BJ (cell line): ENCODE data around the gene MTTP. TPM values are rescaled to one million over a fixed set of nuclear protein-coding genes. Genes with fewer than 3 reads are reported as not detected.
"Not testable (repeated sequence)": the region's sequence is repeated elsewhere in the genome, so short reads cannot be mapped to it uniquely, and the experiment has no call there.

Experiments
- CTCF ChIA-PET: fragments of 350-600 bp; formaldehyde crosslinking; extraction: SDS; loops from one replicate; lab custom pipeline; 2021; ENCODE audit warnings: antibody characterized with exemption, inconsistent platforms; lab: Yijun Ruan, JAX
- POLR2A ChIA-PET: fragments of 300-600 bp; sonication (Branson Sonifier 250); formaldehyde crosslinking; extraction: SDS; loops from one replicate; lab custom pipeline; 2021; ENCODE audit warnings: antibody characterized with exemption; lab: Charles Lee
- DNase-seq: peaks from one replicate; pipeline ENCODE4 v3.0.0-alpha.2; 2011; ENCODE audit warnings: low read depth
- H3K27me3 ChIP-seq: 2 replicates; pipeline ENCODE4 v1.6.0; 2011; ENCODE audit warnings: low read length; ENCODE audit not compliant: control insufficient read depth, insufficient read depth
- H3K36me3 ChIP-seq: 2 replicates; pipeline ENCODE4 v1.5.1; 2011; ENCODE audit warnings: low read length; ENCODE audit not compliant: control insufficient read depth, insufficient read depth
- H3K4me3 ChIP-seq: 2 replicates; pipeline ENCODE4 v1.5.1; 2011; ENCODE audit warnings: low read depth, mild to moderate bottlenecking, control low read depth, low read length
- polyA minus RNA-seq: library from RNA; depleted of rRNA, polyadenylated mRNA; stranded (reverse); fragments of >200 nt; gene quantifications from 2 replicates; pipeline ENCODE4 v1.2.3, GENCODE V29; 2011; rRNA and poly(A)+ RNA removed
- polyA plus RNA-seq: library from polyadenylated mRNA; depleted of rRNA; stranded (reverse); fragments of >200 nt; gene quantifications from 2 replicates; pipeline ENCODE4 v1.2.3, GENCODE V29; 2011; rRNA removed
- TF ChIP-seq, protein P1 (sequence below): IDR thresholded peaks from 2 replicates; pipeline ENCODE4 v1.5.1; 2011; ENCODE audit warnings: low read depth, mild to moderate bottlenecking, control low read depth, inconsistent platforms, low read length, moderate library complexity; ENCODE audit not compliant: insufficient read depth

The MTTP gene
- polyA plus RNA-seq: not detected in 2 replicates
- 0.77 TPM in 1 of 2 replicates, not detected in the other for polyA minus RNA-seq

- TF ChIP-seq, protein P1, sequence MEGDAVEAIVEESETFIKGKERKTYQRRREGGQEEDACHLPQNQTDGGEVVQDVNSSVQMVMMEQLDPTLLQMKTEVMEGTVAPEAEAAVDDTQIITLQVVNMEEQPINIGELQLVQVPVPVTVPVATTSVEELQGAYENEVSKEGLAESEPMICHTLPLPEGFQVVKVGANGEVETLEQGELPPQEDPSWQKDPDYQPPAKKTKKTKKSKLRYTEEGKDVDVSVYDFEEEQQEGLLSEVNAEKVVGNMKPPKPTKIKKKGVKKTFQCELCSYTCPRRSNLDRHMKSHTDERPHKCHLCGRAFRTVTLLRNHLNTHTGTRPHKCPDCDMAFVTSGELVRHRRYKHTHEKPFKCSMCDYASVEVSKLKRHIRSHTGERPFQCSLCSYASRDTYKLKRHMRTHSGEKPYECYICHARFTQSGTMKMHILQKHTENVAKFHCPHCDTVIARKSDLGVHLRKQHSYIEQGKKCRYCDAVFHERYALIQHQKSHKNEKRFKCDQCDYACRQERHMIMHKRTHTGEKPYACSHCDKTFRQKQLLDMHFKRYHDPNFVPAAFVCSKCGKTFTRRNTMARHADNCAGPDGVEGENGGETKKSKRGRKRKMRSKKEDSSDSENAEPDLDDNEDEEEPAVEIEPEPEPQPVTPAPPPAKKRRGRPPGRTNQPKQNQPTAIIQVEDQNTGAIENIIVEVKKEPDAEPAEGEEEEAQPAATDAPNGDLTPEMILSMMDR: no peak
- ChIA-PET CTCF (interaction anchor here (1.0 kb wide), 1 partner anchor 9 kb away, joined by 3 read pairs; no protein-coding TSS in a partner anchor), POLR2A (no interaction called here)
- H3K4me3 ChIP-seq: no peak within 1 kb of the TSS
- DNase-seq: no peak
- H3K36me3 ChIP-seq: no peaks in the 10 kb centered on the region
- H3K27me3 ChIP-seq: no peaks in the 10 kb centered on the region; the same call in 1 of the 2 replicates
Observed at GRCh38 chr4:99574530-99575324, at the start of gene MTTP. Gene MTTP, plus strand, starts transcription at chr4:99574824. Its CDS starts 86 bp downstream, at chr4:99574910.

DNA sequence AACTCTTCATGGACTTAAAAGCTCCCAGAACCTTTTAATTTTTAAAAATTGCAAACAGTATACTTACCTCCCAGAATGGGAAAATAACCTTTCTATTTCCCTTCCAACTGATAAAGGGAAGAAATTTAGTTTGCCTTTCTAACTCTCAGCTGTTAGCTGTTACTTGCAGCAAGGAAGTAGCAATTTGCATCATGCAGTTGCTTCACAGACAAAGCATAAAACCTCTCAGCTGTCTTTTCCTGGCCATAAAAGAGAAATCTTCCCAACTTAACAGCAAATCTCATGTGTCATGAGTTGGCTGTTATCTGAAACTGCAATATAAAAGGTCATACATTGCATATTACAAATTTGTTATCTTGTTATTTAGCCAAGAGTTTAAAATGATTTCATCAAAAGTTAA, 45.4 kb upstream of the MTTP start:
- Histone ChIP-seq H3K27me3 (no peaks in the 10 kb centered on the region), H3K36me3 (no peaks in the 10 kb centered on the region), H3K4me3 (no peak overlapping the region)
- TF ChIP-seq, protein P1: no peak
- ChIA-PET POLR2A (no interaction called here), CTCF (no interaction called here)
- DNase-seq: no peak

DNA sequence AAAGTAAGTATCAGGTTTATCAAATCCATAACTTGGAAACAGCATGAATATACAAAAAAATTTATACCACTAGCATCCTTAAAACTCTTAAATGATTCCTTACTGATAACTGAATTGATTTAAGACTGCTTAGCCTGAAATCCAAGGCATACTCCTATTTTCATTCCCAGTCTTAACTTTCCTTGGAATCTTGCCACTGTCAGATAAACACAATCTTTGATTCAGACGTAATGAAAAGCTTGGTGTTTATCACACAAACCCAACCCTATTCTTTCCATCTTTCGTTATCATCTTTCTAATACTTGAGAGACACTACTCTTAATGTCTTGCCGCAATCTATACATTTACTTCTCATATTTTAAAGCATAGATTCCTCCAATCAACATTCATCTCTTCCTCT, 44.7 kb upstream of the MTTP start:
- DNase-seq: no peak
- Histone ChIP-seq H3K36me3 (no peaks in the 10 kb centered on the region), H3K27me3 (no peaks in the 10 kb centered on the region), H3K4me3 (no peak overlapping the region)
- TF ChIP-seq, protein P1: no peak
- ChIA-PET POLR2A (no interaction called here), CTCF (no interaction called here)

DNA sequence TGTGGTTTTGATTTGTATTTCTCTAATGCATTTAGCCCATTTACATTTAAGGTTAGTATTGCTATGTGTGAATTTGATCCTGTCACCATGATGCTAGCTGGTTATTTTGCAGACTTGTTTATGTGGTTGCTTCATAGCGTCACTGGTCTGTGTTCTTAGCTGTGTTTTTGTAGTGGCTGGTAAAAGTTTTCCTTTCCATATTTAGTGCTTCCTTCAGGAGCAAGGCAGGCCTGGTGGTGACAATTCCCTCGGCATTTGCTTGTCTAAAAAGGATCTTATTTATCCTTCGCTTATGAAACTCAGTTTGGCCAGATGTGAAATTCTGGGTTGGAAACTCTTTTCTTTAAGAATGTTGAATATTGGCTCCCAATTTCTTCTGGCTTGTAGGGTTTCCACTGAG, 39.9 kb upstream of the MTTP start:
- H3K4me3 ChIP-seq, POLR2A ChIA-PET, H3K36me3 ChIP-seq, H3K27me3 ChIP-seq, DNase-seq: not testable (repeated sequence)
- CTCF ChIA-PET: interaction anchor here (1.2 kb wide), 1 partner anchor 18 kb away, joined by 3 read pairs; no protein-coding TSS in a partner anchor

DNA sequence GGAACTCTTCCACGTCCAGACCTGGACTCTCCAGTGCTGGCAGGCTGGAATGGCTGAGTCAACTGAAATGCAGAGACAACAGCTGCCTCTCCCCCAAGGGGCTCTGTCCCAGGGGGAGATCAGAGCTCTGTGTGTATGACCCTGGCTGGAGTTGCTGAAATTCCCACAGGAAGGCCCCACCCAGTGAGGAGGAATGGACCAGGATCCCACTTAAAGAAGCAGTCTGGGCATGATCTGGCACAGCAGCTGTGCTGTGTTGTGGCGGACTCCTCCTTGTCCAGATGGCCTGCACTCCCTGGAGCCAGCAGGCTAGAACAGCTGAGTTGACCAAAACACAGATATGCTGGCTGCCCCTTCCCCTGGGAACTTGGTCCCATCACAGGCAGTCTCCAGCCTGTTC, 38.4 kb upstream of the MTTP start:
- Histone ChIP-seq H3K36me3 (no peaks in the 10 kb centered on the region), H3K27me3 (no peaks in the 10 kb centered on the region), H3K4me3 (no peak overlapping the region)
- TF ChIP-seq, protein P1: no peak
- DNase-seq: no peak
- CTCF ChIA-PET: interaction anchor here (1.0 kb wide), 1 partner anchor 17 kb away, joined by 3 read pairs; no protein-coding TSS in a partner anchor
- POLR2A ChIA-PET: no interaction called here
